ENCODE results near the gene AQR.

GRCh38 chr15:34851751-34852150, 117.8 kb downstream of the AQR start:
- TF ChIP-seq DPF2 (CRISPR knock-in tag; IDR thresholded peaks at IDR 0.05; ENCODE audit: borderline replicate concordance, low read depth) (no peak), CTCF (CRISPR knock-in tag; IDR thresholded peaks at IDR 0.05) (no peak), SNAPC2 (CRISPR knock-in tag; IDR thresholded peaks at IDR 0.05) (no peak), ZNF776 (CRISPR knock-in tag; IDR thresholded peaks at IDR 0.05) (no peak), ARNTL (CRISPR knock-in tag; IDR thresholded peaks at IDR 0.05) (no peak), POLR2A (IDR thresholded peaks at IDR 0.05; ENCODE audit: insufficient read depth in 1 of 2, low read depth in 2 of 2, low read length in 2 of 2) (no peak)
